GM21825 (cell line): Measurements from ENCODE around the gene EHD4.
A peak's percentile ranks its signal among the peaks of the same experiment; 100 is the strongest.

Experiments used
- ATAC-seq: cut with Tn5 transposase; IDR thresholded peaks from one replicate; pipeline ENCODE4 v1.9.1; 2021; ENCODE audit warnings: mild to moderate bottlenecking, moderate library complexity; ENCODE audit not compliant: unreplicated experiment

EHD4 gene

GRCh38 chr15:41981371-41982132 is 9.2 kb upstream of the EHD4 start:
- ATAC-seq = no peak

- ATAC-seq = no peak
Measured at GRCh38 chr15:41980654-41981323, 8.4 kb upstream of the EHD4 start.

- no peak for ATAC-seq
Measured at GRCh38 chr15:41979493-41980266, 7.3 kb upstream of the EHD4 start.

- ATAC-seq = no peak
Measured at GRCh38 chr15:41978534-41978933, 6.2 kb upstream of the EHD4 start.

- no peak for ATAC-seq
Measured at GRCh38 chr15:41977757-41978383, 5.5 kb upstream of the EHD4 start.

- no peak for ATAC-seq
Measured at GRCh38 chr15:41975669-41976068, 3.3 kb upstream of the EHD4 start.

- ATAC-seq = no peak
Measured at GRCh38 chr15:41974041-41974440, 1.7 kb upstream of the EHD4 start.

GRCh38 chr15:41971895-41972252 is 483 bp downstream of the EHD4 start:
- ATAC-seq = peak; percentile 18

GRCh38 chr15:41971089-41971894 is 1.1 kb downstream of the EHD4 start:
- ATAC-seq = peak; percentile 49

- ATAC-seq = no peak
Measured at GRCh38 chr15:41970456-41970855, 1.9 kb downstream of the EHD4 start.

GRCh38 chr15:41969851-41970431 is 2.4 kb downstream of the EHD4 start:
- no peak for ATAC-seq

GRCh38 chr15:41968701-41969100 is 3.7 kb downstream of the EHD4 start:
- ATAC-seq = no peak

- ATAC-seq = no peak
Measured at GRCh38 chr15:41967506-41968206, 4.7 kb downstream of the EHD4 start.

GRCh38 chr15:41966920-41967465 is 5.4 kb downstream of the EHD4 start:
- no peak for ATAC-seq

- ATAC-seq = no peak
Measured at GRCh38 chr15:41966414-41966812, 5.9 kb downstream of the EHD4 start.

GRCh38 chr15:41965441-41966413 is 6.6 kb downstream of the EHD4 start:
- no peak for ATAC-seq

GRCh38 chr15:41961595-41962202 is 10.7 kb downstream of the EHD4 start:
- no peak for ATAC-seq
